Astrocyte (in vitro differentiated cells and primary cell): ENCODE measurements around the gene SMPD3. TPM values are rescaled to one million over a fixed set of nuclear protein-coding genes. Genes with fewer than 3 reads are reported as not detected.

Experiments
- DNase-seq: peaks from one replicate; pipeline ENCODE4 v3.0.0-alpha.2; 2010; ENCODE audit warnings: low read depth
- FAIRE-seq: peaks from 2 replicates; lab custom pipeline; 2011; peaks lifted over from hg19 to GRCh38; lab: Jason Lieb, UNC
- H2AFZ ChIP-seq: 2 replicates; pipeline ENCODE4 v1.6.0; 2012; ENCODE audit warnings: low read depth, low read length, inconsistent platforms
- H3K27ac ChIP-seq: 2 replicates; pipeline ENCODE4 v1.5.1; 2011; ENCODE audit warnings: low read depth, low read length, inconsistent platforms
- H3K27me3 ChIP-seq: 2 replicates; pipeline ENCODE4 v1.6.0; 2011; ENCODE audit warnings: low read length, inconsistent platforms; ENCODE audit not compliant: insufficient read depth
- H3K36me3 ChIP-seq: 2 replicates; pipeline ENCODE4 v1.5.1; 2011; ENCODE audit warnings: low read length, inconsistent platforms; ENCODE audit not compliant: insufficient read depth
- H3K4me1 ChIP-seq: 2 replicates; pipeline ENCODE4 v1.5.1; 2011; ENCODE audit warnings: low read length, inconsistent platforms; ENCODE audit not compliant: insufficient read depth
- H3K4me2 ChIP-seq: 2 replicates; pipeline ENCODE4 v1.6.0; 2012; ENCODE audit warnings: low read length, inconsistent platforms
- H3K4me3 ChIP-seq: 2 replicates; pipeline ENCODE4 v1.5.1; 2011; ENCODE audit warnings: low read depth, mild to moderate bottlenecking, low read length, inconsistent platforms; ENCODE audit not compliant: insufficient read depth
- H3K79me2 ChIP-seq: 2 replicates; pipeline ENCODE4 v1.6.0; 2012; ENCODE audit warnings: mild to moderate bottlenecking, low read length, inconsistent platforms; ENCODE audit not compliant: insufficient read depth
- H3K9ac ChIP-seq: 2 replicates; pipeline ENCODE4 v1.6.0; 2012; ENCODE audit warnings: mild to moderate bottlenecking, low read length, inconsistent platforms
- H3K9me3 ChIP-seq: 2 replicates; pipeline ENCODE4 v1.5.1; 2012; ENCODE audit warnings: low read depth, mild to moderate bottlenecking, low read length, inconsistent platforms; ENCODE audit not compliant: insufficient read depth
- H4K20me1 ChIP-seq: 2 replicates; pipeline ENCODE4 v1.6.0; 2012; ENCODE audit warnings: low read length, inconsistent platforms; ENCODE audit not compliant: insufficient read depth
- H3K27ac Mint-ChIP-seq: one replicate; pipeline ENCODE4 v1.8.0; 2021; ENCODE audit warnings: mild to moderate bottlenecking, mixed read lengths; ENCODE audit not compliant: unreplicated experiment
- H3K27me3 Mint-ChIP-seq: one replicate; pipeline ENCODE4 v1.8.0; 2021; ENCODE audit warnings: low read depth, mixed read lengths; ENCODE audit not compliant: unreplicated experiment
- H3K36me3 Mint-ChIP-seq: one replicate; pipeline ENCODE4 v1.8.0; 2021; ENCODE audit warnings: low read depth, mixed read lengths; ENCODE audit not compliant: unreplicated experiment
- H3K4me1 Mint-ChIP-seq: one replicate; pipeline ENCODE4 v1.8.0; 2021; ENCODE audit warnings: low read depth, mixed read lengths; ENCODE audit not compliant: unreplicated experiment
- H3K4me3 Mint-ChIP-seq: one replicate; pipeline ENCODE4 v1.8.0; 2021; ENCODE audit warnings: mild to moderate bottlenecking, moderate library complexity, mixed read lengths; ENCODE audit not compliant: unreplicated experiment
- H3K9me3 Mint-ChIP-seq: one replicate; pipeline ENCODE4 v1.8.0; 2021; ENCODE audit warnings: mild to moderate bottlenecking, mixed read lengths; ENCODE audit not compliant: unreplicated experiment
- EZH2 ChIP-seq: IDR thresholded peaks from 2 replicates; pipeline ENCODE4 v1.6.1; 2012; ENCODE audit warnings: mild to moderate bottlenecking, low read length, inconsistent platforms; ENCODE audit not compliant: insufficient read depth
- total RNA-seq: library from RNA; stranded (reverse); gene quantifications from 2 replicates; pipeline ENCODE4 v1.2.1, GENCODE V29; 2021
- TF ChIP-seq, protein P1 (sequence below): IDR thresholded peaks from 2 replicates; pipeline ENCODE4 v1.5.1; 2011; ENCODE audit warnings: low read depth, mild to moderate bottlenecking, inconsistent platforms, low read length, moderate library complexity; ENCODE audit not compliant: insufficient read depth

The SMPD3 gene
- total RNA-seq, 1 donor from 2014 or later: 0.25 TPM

DNA sequence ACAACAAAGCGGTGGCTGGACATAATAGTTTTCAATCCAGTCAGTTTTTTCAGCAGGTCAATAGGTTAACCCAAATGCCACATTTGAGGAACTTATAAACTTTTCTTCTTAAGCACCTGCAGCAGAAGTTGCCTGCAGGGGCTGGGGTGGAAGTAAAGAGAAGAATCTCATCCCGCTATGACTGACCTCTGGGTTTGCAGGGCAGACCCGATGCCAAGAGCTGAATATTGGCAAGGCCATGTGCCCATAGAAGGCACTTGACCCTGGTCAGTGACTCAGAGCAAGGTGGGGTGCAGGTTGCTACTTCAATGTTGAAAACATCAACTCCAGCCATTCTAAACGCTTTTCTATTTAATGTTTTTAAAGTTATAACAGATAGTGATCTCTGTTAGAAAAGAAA is 17.9 kb upstream of the SMPD3 start:
- no peaks in the 10 kb centered on the region for H3K4me1 ChIP-seq

DNA sequence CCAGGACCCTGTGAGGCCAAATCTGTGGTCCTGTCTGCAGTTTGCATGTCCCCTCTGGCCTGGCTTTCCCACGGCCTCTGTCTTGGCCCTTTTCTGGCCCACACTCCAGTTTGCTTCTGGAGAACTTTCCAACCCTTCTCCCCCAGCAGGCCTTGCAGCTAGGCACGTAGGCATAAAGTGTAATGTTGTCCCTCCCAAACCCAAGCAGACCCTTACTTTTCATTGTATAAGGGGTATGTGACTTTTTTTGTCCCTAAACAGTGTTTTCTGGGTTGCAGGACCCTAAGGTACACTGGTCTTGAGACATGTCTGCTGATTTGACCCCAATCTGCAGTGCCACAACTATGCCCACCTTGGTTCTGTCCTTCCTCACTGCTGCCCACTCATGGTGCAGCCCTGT is 15.6 kb upstream of the SMPD3 start:
- no peak overlapping the region for H3K27ac ChIP-seq
- H3K36me3 Mint-ChIP-seq: peaks cover 10% of the 10 kb centered on the region
- peaks cover 45% of the 10 kb centered on the region for H3K27me3 Mint-ChIP-seq
- no peak for TF ChIP-seq EZH2
- TF ChIP-seq, protein P1, sequence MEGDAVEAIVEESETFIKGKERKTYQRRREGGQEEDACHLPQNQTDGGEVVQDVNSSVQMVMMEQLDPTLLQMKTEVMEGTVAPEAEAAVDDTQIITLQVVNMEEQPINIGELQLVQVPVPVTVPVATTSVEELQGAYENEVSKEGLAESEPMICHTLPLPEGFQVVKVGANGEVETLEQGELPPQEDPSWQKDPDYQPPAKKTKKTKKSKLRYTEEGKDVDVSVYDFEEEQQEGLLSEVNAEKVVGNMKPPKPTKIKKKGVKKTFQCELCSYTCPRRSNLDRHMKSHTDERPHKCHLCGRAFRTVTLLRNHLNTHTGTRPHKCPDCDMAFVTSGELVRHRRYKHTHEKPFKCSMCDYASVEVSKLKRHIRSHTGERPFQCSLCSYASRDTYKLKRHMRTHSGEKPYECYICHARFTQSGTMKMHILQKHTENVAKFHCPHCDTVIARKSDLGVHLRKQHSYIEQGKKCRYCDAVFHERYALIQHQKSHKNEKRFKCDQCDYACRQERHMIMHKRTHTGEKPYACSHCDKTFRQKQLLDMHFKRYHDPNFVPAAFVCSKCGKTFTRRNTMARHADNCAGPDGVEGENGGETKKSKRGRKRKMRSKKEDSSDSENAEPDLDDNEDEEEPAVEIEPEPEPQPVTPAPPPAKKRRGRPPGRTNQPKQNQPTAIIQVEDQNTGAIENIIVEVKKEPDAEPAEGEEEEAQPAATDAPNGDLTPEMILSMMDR: no peak
- FAIRE-seq (no peak), DNase-seq (no peak)
- no peaks in the 10 kb centered on the region for H3K4me1 Mint-ChIP-seq
- no peaks in the 10 kb centered on the region for H3K36me3 ChIP-seq
- H3K4me2 ChIP-seq: no peak overlapping the region
- no peak overlapping the region for H3K9ac ChIP-seq
- no peaks in the 10 kb centered on the region for H3K79me2 ChIP-seq
- no peaks in the 10 kb centered on the region for H3K9me3 ChIP-seq
- H3K4me1 ChIP-seq: no peaks in the 10 kb centered on the region
- peaks cover 9% of the 10 kb centered on the region for H3K9me3 Mint-ChIP-seq
- H3K27me3 ChIP-seq: peaks cover 10% of the 10 kb centered on the region
- no peak overlapping the region for H3K27ac Mint-ChIP-seq
- no peak overlapping the region for H3K4me3 Mint-ChIP-seq
- H3K4me3 ChIP-seq: no peak overlapping the region
- H2AFZ ChIP-seq: no peak overlapping the region
- H4K20me1 ChIP-seq: no peaks in the 10 kb centered on the region

More for the DNA sequence above, 17.9 kb upstream of the SMPD3 start:
- Mint-ChIP-seq H3K36me3 (peaks cover 9% of the 10 kb centered on the region), H3K4me1 (no peaks in the 10 kb centered on the region), H3K9me3 (peaks cover 7% of the 10 kb centered on the region), H3K27me3 (peaks cover 46% of the 10 kb centered on the region), H3K4me3 (no peak overlapping the region), H3K27ac (no peak overlapping the region)
- H3K9me3 ChIP-seq: peaks cover 2% of the 10 kb centered on the region
- FAIRE-seq: no peak
- H3K4me3 ChIP-seq: no peak overlapping the region
- H3K79me2 ChIP-seq: no peaks in the 10 kb centered on the region
- H2AFZ ChIP-seq: no peak overlapping the region
- no peak overlapping the region for H3K9ac ChIP-seq
- no peak for TF ChIP-seq EZH2
- TF ChIP-seq, protein P1: no peak
- peaks cover 26% of the 10 kb centered on the region for H3K27me3 ChIP-seq
- no peak overlapping the region for H3K4me2 ChIP-seq
- DNase-seq: no peak
- no peaks in the 10 kb centered on the region for H3K36me3 ChIP-seq
- H4K20me1 ChIP-seq: no peaks in the 10 kb centered on the region
- no peak overlapping the region for H3K27ac ChIP-seq

DNA sequence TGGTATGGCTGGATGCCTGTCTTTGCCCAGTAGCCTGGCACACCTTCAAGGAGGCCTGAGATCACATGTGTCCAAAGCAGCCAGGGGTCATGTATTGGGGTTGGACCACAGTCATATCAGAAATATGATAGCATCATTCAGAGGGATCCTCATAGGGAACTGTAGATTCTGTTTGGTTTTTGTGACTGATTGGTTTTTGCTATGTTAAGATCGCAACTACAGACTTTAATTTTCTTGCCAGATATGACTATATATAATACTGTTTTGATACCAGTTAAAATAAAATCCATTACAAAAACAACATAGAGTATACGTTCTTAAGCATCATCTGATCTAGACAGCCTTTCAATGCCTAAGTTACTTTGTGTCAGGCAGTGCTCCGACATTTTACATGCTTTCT is 11.8 kb upstream of the SMPD3 start:
- Histone ChIP-seq H3K4me3 (no peak overlapping the region), H3K27ac (no peak overlapping the region), H2AFZ (no peak overlapping the region), H3K27me3 (peaks cover 3% of the 10 kb centered on the region), H3K36me3 (no peaks in the 10 kb centered on the region), H3K4me1 (no peaks in the 10 kb centered on the region), H4K20me1 (no peaks in the 10 kb centered on the region), H3K4me2 (no peak overlapping the region), H3K9ac (no peak overlapping the region), H3K79me2 (no peaks in the 10 kb centered on the region), H3K9me3 (no peaks in the 10 kb centered on the region)
- Mint-ChIP-seq H3K27ac (no peak overlapping the region), H3K27me3 (peaks cover 30% of the 10 kb centered on the region), H3K9me3 (peaks cover 9% of the 10 kb centered on the region), H3K4me3 (no peak overlapping the region), H3K36me3 (peaks cover 10% of the 10 kb centered on the region), H3K4me1 (no peaks in the 10 kb centered on the region)
- FAIRE-seq (no peak), DNase-seq (no peak)
- TF ChIP-seq, protein P1: no peak
- no peak for TF ChIP-seq EZH2
